Mucosa of descending colon (tissue), 3 donors: ENCODE results near the gene RHOJ. TPM values are rescaled to one million over a fixed set of nuclear protein-coding genes. Genes with fewer than 3 reads are reported as not detected.

ENCODE experiments used
- ATAC-seq: fragments of 200-7000 bp; cut with Tn5 transposase; one replicate; pipeline ENCODE4 v1.9.1; 2020; ENCODE audit warnings: mild to moderate bottlenecking, moderate library complexity
- DNase-seq, 3 donors: peaks; one replicate each; pipeline ENCODE4 v3.0.0-alpha.2; 2020
- H3K36me3 ChIP-seq: fragments of 200-600 bp; one replicate; pipeline ENCODE4 v1.8.0; 2021; ENCODE audit warnings: low read depth, mild to moderate bottlenecking
- H3K4me1 ChIP-seq: fragments of 200-600 bp; one replicate; pipeline ENCODE4 v1.8.0; 2021; ENCODE audit warnings: low read depth, mild to moderate bottlenecking
- H3K4me3 ChIP-seq: fragments of 200-600 bp; one replicate; pipeline ENCODE4 v1.8.0; 2021; ENCODE audit warnings: mild to moderate bottlenecking
- H3K9me3 ChIP-seq: fragments of 200-600 bp; one replicate; pipeline ENCODE4 v1.8.0; 2021; ENCODE audit warnings: mild to moderate bottlenecking
- intact Hi-C, 2 donors: fragments of 100-400 bp; cut with DNase I in 1 of 2; cut with micrococcal nuclease in 1 of 2; formaldehyde crosslinking; loops; one replicate each; pipeline versions ENCODE4 v1.11.0 to v1.11.1; 2022; cut with DNase I, micrococcal nuclease
- total RNA-seq, 3 donors: library from RNA; stranded (reverse); fragmentation: NEBNext Ultra II Directional in 2 of 3; extraction: Animal tissue kit (Norgen Biotek cat#: 25700) in 2 of 3; gene quantifications; one replicate each; pipeline versions ENCODE4 v1.2.1 to v1.2.4, GENCODE V29; 2021 to 2023
- TF ChIP-seq, protein P1 (sequence below): fragments of 200-600 bp; IDR thresholded peaks from one replicate; pipeline ENCODE4 v1.8.0; 2022; ENCODE audit warnings: antibody characterized with exemption, mild to moderate bottlenecking
- donor health status: DM: no; HTN: no; CAD: no; lungs with moderate emphysema.
- donor health status: DM: no; HTN: no; CAD: no.
- donor health status: DM: no; HTN: yes; CAD: no.

The RHOJ gene
- total RNA-seq, 3 donors from 2014 or later: 3.3 to 19.1 (median 6.4) TPM

DNA sequence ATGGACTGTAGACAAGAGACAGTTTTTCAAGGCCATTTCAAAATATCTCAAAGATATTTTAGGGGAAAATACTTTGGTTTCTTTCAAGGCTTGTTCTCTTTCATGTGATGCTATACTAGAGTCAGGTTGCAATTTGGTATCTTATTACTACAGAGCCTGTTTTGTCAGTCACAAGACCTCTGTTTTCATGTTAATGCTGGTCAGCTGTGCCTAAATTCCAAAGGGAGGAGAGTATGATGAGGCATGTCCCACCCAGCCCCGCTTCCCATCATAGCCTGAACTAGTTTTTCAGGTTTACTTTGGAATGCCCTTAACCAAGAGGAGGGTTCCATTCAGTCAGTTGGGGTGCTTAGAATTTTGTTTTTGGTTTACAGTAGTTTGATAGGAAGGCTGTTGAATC lies 61.9 kb downstream of the RHOJ start:
- H3K4me1 ChIP-seq: no peaks in the 10 kb centered on the region
- H3K36me3 ChIP-seq: no peaks in the 10 kb centered on the region
- ATAC-seq: no peak
- TF ChIP-seq, protein P1, sequence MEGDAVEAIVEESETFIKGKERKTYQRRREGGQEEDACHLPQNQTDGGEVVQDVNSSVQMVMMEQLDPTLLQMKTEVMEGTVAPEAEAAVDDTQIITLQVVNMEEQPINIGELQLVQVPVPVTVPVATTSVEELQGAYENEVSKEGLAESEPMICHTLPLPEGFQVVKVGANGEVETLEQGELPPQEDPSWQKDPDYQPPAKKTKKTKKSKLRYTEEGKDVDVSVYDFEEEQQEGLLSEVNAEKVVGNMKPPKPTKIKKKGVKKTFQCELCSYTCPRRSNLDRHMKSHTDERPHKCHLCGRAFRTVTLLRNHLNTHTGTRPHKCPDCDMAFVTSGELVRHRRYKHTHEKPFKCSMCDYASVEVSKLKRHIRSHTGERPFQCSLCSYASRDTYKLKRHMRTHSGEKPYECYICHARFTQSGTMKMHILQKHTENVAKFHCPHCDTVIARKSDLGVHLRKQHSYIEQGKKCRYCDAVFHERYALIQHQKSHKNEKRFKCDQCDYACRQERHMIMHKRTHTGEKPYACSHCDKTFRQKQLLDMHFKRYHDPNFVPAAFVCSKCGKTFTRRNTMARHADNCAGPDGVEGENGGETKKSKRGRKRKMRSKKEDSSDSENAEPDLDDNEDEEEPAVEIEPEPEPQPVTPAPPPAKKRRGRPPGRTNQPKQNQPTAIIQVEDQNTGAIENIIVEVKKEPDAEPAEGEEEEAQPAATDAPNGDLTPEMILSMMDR: no peak
- no peaks in the 10 kb centered on the region for H3K9me3 ChIP-seq
- intact Hi-C loops: no loop called here
- DNase-seq: no peak
- no peak overlapping the region for H3K4me3 ChIP-seq

DNA sequence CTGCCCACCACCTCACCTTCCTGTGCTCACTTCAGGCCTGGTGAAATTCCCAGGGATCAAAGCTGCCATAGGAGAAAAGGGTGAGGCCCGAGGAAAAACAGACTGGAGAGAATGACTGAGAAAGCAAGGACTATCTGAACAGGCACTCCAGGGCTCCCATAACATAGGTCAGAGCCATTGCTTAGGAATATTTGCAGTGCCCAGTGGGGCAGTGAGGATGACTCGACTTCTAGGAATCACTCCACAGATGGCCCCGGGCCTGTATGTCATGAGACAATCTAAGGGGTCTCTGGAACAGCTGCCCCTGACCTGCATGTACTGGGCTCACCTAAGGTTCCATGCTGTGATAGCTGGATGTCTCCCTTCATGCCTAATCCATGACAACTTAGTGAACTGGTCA lies 62.9 kb downstream of the RHOJ start:
- intact Hi-C loops: no loop called here
- H3K36me3 ChIP-seq: no peaks in the 10 kb centered on the region
- H3K9me3 ChIP-seq: no peaks in the 10 kb centered on the region
- TF ChIP-seq, protein P1: no peak
- DNase-seq (no peak), ATAC-seq (no peak)
- H3K4me3 ChIP-seq: no peak overlapping the region
- no peaks in the 10 kb centered on the region for H3K4me1 ChIP-seq

DNA sequence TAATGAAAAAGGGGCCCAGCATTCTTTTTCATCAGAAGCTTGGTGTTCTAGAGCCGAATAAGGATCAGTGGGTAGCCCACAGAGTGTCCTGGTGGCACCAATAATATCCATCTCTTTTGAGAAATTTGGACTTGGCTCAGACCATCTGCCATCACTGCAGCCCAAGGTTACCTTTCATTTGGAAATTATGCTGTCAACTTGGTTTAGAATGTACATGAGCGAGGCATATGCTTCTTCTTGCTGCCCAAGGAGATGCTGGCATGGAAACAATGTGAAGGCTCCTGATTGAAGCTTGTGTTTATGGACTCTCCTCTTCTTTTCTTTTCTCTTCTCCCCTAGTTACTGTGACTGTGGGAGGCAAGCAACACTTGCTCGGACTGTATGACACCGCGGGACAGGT lies 64.5 kb downstream of the RHOJ start:
- TF ChIP-seq, protein P1: no peak
- intact Hi-C loops: no loop called here
- no peaks in the 10 kb centered on the region for H3K36me3 ChIP-seq
- no peaks in the 10 kb centered on the region for H3K4me1 ChIP-seq
- ATAC-seq (no peak), DNase-seq (no peak)
- H3K4me3 ChIP-seq: no peak overlapping the region
- H3K9me3 ChIP-seq: no peaks in the 10 kb centered on the region

DNA sequence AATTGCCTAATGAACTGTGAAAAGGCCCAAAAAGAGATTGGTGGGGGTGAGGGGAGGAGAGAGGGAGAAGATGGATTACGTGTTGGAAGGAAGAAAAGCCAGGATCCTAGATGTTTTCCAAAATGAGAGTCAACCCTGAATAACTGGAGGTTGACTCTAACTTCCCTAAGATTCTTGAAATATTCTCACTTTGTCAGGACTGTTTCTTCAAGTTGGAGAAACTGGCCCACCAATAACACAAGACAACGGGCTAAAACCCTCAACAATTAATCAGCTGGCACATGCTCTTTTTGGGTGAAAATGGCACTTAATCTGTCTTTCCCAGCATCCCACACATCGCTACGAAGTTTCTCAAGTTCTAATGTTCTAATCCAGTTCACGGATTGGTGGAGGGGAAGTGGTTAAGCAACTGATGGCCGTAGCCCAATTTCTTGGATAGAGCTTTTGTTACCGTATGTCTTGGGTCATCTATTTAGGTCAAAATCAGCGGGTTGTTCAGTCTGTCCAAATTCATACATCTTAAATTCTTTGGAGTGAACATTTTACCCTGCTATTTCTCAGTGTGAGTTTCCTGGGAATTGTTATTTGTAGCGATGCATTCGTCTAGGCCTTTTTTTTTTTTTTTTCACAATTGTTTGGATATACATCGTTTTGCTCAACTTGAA lies 65.5 kb downstream of the RHOJ start:
- no peak for ATAC-seq
- intact Hi-C loops: loop anchor here in 1 of 2 donors (5.0 to 10.0 kb wide), 2 partner anchors 92 to 1105 kb away; no protein-coding TSS in a partner anchor
- TF ChIP-seq, protein P1: no peak

DNA sequence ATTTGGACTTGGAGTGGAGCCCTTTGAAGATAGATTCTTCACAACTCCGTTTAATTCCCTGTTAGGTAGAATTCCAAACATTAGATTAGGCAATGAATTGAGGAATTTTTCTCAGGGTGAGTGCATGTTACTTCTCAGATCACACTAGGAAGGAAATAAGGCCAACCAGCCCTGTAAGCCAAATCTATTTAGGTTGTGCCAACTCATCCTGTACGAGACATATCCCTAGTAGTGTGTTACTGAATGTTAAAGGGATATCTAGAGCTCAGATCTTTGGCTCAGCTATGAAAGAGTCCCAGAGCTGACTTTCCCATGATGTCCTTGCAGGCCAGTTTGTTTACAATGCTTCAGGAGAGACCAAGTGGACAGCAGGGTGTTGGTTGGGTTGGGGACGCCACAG lies 68.9 kb downstream of the RHOJ start:
- Histone ChIP-seq H3K4me1 (no peaks in the 10 kb centered on the region), H3K9me3 (no peaks in the 10 kb centered on the region), H3K4me3 (no peak overlapping the region), H3K36me3 (no peaks in the 10 kb centered on the region)
- TF ChIP-seq, protein P1: no peak
- intact Hi-C loops: loop anchor here in 1 of 2 donors (5.0 to 10.0 kb wide), 2 partner anchors 96 to 1108 kb away; no protein-coding TSS in a partner anchor
- no peak for ATAC-seq
- no peak for DNase-seq

More for the DNA sequence above, 65.5 kb downstream of the RHOJ start:
- H3K36me3 ChIP-seq: no peaks in the 10 kb centered on the region
- no peak overlapping the region for H3K4me3 ChIP-seq
- H3K9me3 ChIP-seq: no peaks in the 10 kb centered on the region
- no peak for DNase-seq
- no peaks in the 10 kb centered on the region for H3K4me1 ChIP-seq
